ENCODE results near the gene ERC1.

The ERC1 gene

DNA sequence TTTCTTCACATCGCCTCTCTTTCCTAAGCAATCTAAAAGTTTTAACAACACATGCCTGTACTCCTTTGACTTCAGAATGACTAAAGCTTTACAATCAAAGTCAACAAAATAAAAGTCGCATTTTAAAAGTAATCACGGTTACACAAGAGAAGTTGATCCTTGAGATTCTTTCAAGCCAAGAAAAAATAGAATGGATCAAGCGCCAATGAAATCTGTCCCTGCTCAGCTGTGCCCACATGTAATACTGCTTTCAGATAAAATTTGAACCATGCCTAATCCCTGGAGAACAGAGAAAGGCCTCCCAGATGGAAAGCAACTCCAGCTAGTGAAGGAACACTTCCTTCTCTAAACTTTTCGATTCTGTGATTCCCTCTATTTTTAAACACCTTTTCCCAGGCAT, 490.3 kb downstream of the ERC1 start:
- Histone ChIP-seq H3K27ac (no peak overlapping the region), H3K4me3 (no peak overlapping the region)

DNA sequence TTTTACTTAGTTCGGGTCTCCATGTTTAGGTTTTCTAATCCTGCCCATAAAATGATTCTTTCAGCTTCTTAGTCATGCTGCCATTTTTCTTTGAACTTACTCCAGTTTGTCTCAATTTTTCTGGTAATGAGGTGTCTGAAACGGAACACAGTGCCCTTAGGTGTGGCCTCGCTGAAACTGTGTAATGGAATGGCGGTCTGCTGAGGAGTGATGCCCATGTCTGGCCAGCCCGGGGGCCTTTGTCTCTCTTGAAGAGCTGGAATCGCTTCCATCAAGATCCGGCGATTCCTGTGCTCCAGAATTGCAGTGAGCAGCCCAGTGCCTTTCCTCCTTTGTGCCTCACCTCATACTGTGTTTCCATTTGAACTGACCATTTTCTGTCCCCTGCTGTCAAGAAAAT, 490.9 kb downstream of the ERC1 start:
- Histone ChIP-seq H3K4me3 (no peak overlapping the region), H3K27ac (no peak overlapping the region)

DNA sequence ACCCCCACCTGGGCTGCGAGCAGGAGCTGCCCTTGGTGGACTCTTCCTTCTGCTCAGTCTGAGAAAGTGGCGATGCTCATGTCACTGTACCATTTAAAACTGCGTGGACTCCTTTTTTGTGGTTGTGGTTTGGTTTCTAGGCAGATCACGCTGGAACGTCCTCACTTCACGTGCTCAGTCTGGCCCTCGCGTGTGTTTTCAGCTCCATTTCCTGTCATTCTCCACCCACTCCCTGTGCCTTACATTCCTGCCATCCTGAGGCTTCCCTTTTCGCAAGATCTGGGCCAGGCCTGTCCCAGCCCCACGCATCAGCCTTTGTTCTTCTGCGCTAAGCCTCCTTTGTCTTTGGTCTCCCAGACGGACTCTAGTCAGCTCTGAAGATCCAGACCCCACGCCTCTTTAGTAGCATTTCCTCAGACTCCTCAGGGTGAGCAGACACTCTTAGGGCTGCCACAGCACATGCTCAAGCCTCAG, 497.9 kb downstream of the ERC1 start:
- peak overlapping the region in 6 of 21 experiments; percentile 13 to 63 (median 36) for H3K27ac ChIP-seq
- no peak overlapping the region for H3K4me3 ChIP-seq

DNA sequence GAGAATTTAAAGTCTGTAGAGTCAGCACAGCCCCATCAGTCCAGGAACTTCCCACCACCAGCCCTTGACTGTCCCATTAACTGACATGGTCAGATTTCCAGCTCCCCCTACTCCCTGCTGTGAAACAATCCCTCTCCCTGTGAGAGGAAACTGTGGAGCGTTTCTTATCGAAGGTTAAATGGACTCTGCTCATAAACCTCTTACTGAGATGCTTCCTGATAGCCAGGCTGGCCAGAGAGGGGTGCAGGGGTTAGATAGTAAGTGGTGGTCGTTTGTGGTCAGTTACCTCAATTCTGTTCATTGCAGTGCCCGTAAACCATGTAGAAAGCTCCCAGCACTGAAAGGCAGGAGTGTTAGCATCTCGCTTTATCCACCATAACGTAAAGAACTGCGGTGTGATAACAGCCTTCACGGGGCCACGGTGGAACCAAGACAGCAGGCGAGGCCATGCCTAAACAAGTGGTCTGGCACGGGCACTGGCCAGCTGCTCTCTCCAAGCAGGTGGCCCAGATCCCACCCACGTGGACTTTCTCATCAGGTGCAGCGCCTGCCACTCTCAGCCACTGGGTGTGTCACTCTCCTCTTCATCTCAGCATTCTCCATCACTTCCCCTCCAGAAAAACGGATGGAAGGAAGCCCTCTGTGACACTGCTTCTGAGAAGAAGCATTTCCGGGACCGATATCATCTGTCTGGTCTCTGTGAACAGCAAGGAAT, 501.1 kb downstream of the ERC1 start:
- no peak overlapping the region for H3K27ac ChIP-seq
- H3K4me3 ChIP-seq: no peak overlapping the region

DNA sequence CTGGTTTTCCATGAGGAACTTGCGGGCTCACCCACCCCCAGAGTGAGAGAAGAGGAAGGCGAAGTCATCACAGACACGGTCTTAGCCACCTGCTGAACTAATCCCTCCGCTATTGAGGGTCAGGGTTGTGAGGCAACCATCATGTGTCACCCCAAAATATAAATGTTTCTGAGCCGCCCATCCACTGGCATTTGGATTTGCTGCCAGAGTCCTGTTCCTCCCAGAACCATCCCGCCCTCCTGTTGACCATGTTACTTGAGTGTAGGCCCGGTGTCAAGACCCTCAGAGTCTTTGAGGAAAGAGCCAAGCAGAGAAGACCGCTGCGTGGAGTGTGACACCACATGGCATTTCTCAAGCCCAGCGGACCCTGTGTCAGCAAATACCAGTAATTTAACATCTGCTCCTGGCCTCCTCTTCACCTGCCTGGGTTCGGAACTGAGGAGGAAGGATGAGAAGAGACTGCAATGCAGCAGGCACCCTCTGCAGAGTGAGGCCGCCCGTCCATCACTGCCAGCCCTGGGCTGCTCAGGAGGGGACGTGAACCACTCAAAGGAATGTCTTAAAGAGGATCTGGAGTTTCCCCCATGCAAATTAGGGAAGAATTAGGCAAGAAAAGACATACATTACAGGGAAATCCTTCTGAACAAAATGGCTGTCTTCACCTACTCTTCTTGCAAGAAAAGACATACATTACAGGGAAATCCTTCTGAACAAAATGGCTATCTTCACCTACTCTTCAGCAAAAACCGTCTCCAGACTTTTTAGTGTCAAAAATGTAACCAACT, 502.9 kb downstream of the ERC1 start:
- no peak overlapping the region for H3K4me3 ChIP-seq

DNA sequence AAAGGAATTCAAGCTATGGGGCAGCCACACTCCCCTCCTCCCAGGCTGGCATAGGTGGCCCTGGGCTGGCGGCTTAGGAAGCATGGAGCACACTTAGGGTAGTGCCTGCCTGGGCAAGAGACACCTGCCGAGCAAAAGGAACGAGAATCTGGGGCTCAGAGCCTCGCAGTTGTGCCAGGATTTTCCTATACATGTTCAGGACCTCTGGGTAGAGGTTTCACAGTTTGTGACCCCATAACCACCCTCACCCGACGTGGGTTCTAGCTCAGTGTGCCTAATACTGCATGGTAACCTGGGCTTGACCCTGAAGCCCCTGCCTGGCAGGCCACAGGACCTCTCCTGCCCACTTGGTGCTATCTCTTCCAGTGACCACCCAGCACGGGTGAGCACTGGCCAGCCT, 503.8 kb downstream of the ERC1 start:
- Histone ChIP-seq H3K4me3 (no peak overlapping the region), H3K27ac (no peak overlapping the region)

More for the DNA sequence above, 502.9 kb downstream of the ERC1 start:
- no peak overlapping the region for H3K27ac ChIP-seq

DNA sequence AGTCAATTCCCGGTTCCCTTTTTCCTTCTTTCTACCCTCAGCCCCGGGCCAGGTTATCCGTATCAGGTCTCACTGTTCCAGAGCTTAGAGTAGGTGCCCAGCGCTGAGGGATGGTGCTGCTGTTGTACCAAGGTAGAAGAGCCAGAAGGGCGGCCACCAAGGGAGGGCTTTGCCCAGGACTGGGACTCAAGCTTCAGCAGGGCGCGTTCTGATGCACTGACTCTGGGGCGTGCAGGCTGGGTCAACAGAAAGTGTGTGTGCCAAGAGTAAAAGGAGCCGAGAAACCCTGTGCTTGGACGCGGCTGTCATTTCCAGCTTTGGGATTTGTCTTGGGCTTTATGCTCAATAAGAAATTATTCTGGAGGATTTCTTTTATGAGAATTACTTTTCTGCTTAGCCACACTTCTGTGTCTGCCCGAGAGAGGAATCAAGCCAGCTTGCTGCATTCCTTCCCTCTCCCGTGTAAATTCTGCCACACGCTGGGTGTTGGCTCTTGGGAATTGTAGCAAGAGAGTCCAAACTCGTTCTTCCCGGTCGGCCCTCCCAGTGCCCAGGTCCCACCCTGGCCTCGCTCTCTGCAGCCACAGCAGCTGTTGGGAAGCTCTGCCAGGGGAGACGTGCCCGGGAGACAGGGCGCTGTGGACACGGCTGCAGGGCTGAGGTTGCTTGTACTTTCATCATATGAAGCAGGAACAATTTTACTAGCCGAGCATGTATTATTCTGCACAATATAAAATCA, 505.3 kb downstream of the ERC1 start:
- no peak overlapping the region for H3K4me3 ChIP-seq
- H3K27ac ChIP-seq: peak overlapping the region in 4 of 21 experiments; percentile 25 to 69 (median 52)

DNA sequence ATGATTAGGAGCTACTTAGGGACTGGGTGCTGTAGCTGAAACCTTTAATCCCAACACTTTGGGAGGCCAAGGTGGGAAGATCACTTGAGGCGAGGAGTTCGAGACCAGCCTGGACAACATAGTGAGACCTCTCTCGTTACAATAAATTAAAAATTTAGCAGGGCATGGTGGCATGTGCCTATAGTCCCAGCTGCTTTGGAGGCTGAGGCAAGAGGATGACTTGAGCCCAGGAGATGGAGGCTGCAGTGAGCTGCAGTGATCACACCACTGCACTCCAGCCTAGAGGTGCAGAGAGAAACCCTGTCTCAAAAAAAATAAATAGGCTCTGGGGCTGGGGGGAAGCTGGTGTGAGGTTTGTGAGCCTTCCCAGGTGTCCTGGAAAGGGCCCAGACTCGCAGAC, 506.1 kb downstream of the ERC1 start:
- peak overlapping the region in 1 of 21 experiments; percentile 10 for H3K27ac ChIP-seq

DNA sequence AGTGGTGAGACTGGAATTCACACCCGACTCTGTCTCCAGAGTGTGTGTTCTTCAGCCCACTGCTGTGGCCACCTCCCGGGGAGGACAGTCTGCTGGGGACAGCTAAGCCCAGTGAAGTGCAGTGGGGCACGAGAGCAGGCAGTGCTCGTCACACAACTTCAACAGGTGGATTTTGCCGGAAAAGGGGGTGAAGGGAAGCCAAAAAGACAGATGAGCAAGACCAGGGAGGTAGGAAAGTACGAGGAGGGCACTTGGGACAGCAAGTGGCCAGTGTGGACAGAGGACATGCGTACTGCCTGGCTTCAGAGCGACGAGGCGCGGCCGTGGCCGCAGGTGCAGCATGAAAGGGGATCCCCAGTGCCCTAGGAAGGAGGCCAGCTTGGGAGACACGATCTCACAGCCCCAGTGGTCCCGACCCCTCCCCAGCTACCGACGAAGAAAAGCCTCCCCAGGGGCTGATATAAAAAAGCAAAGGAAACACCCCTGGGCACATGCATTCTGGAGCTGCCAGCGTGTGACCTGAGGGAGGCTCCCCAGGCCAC, 507.2 kb downstream of the ERC1 start:
- H3K27ac ChIP-seq: no peak overlapping the region
- no peak overlapping the region for H3K4me3 ChIP-seq

More for the DNA sequence above, 506.1 kb downstream of the ERC1 start:
- H3K4me3 ChIP-seq: no peak overlapping the region

DNA sequence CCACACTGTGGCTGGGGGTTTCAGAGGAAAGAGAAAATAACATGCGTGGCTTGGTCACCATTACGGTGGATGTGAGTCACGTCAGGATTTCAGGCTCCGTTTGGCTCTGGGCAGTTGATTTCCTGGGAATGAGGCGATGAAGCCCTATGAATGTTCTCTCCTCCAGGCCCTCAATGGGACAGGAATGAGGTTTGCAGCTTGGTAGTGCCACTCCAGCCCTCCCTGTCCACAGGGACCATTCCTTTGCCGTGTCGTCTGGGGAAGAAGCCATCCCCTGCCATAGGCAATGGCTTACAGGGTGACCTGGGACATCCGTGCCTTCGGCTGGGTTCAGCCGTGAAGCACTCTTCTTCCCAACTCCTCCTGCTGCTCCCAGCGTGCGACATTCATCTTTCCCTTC, 508.3 kb downstream of the ERC1 start:
- H3K4me3 ChIP-seq: no peak overlapping the region
- H3K27ac ChIP-seq: no peak overlapping the region

DNA sequence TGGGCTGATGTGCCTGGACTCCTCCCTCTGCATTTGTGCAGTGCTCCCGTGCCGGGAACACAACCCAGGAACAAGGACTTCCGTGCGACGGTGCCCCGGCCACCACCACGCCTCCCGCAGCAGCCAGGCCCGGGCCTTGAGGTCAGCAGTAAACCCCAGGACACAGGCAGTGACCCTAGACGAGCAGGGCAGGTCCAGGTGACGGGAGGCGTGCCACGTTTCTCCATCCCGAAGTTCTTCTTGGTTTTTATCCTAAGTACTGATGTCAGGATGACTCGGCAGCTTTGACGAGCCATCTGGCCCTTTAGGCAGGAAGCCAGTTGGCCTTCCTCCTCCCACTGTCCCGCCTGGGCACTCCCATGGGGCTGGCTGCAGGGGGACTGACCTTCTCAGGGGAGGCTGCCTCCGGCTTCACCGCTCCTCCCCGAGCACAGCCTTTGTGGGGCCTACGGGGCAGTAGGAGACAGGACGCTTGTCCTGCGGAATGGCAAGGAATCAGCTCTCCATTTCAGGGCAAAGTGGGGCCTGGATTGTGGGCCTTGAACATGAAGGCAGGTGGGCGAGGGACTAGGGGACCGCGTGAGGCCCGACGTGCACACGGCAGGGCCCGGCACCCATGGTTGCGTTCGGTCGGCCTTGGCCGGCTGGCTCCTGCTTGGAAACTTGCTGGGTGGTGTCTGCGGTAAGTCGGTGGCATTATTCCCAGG, 509.2 kb downstream of the ERC1 start:
- Histone ChIP-seq H3K4me3 (no peak overlapping the region), H3K27ac (no peak overlapping the region)

DNA sequence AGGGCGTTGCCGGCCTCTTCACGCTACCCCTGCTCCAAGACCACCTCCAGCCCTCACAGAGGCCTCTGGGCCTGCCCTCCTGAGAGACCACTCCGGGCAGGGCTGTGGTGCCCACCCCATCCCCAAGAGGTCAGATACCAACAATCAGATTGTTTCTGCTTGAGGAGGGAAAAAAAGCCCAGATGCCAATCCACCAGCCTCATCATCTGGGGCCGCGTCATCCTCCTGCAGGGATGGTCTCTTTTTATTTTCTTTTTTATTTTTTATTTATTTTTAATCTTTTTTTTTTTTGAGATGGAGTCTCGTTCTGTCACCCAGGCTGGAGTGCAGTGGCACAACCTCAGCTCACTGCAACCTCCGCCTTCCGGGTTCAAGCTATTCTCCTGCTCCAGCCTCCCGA, 510.0 kb downstream of the ERC1 start:
- Histone ChIP-seq H3K27ac (no peak overlapping the region), H3K4me3 (no peak overlapping the region)

DNA sequence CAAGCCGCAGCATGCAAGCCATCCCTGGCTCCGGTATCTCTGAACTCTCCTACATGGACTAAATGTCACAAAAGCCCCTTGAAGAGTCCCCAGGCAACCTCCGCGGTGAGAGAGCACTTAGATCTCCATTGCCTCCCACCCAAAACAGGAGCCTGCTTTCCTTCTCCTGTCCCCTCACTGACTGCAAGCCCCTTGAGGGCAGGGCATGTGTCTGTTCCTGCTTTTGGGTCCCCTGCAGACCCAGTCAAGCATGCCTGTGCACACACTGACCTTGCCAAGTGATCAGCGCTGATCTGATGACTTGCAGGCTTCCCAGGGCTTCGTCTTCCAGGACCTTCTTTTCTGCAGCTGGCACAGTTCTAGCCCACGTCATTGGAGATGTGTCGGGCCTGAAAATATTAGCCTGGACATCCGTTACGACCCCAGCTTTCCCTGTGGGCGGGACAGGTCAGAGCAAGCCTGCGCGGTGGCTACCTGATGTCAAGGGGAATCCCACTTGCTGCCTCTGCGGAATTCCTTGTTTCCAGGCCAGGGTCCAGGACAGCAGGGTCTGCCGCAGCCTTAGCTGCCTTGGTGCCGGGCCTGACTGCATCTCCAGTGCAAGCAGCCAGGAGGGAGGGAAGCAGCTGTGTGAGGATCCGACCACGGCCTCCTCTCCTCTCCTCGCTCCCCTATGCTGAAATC, 510.8 kb downstream of the ERC1 start:
- Histone ChIP-seq H3K27ac (no peak overlapping the region), H3K4me3 (no peak overlapping the region)

DNA sequence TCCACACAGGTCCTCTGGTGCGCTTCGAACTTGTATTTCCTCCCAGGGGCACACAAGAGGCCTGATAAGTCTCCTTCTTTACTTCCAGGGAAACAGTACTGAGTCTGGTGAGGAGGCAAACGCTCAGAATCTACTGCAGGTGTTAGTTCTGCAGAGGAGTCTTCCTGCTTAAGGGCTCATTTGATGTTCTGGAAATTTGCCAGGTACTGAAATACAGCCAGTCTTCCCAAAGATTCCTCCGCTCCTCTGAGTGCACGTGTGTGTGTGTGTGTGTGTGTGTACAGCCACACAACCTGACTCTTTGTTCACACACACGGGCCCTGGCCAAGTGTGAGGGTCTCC, 511.3 kb downstream of the ERC1 start:
- Histone ChIP-seq H3K27ac (no peak overlapping the region), H3K4me3 (no peak overlapping the region)

DNA sequence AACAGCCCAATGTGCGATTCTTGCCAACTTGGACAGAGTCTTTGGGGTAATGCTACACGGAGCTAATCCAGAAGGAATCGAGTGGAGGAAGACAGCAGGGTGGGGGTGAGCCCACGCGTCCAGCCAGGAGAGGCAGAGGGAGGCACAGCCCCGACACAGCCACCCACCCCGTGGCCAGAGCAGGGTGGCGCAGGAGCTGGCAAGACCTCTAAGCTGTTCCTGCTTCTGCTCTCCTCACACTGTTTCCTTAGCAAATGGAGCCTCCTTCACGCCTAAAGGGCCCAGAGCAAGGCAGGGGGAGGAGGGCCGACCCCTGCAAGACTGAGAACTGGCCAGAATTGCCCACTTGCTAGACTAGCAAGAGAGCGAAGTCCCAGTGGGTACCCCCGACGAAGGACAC, 511.8 kb downstream of the ERC1 start:
- H3K27ac ChIP-seq: no peak overlapping the region
- no peak overlapping the region for H3K4me3 ChIP-seq

DNA sequence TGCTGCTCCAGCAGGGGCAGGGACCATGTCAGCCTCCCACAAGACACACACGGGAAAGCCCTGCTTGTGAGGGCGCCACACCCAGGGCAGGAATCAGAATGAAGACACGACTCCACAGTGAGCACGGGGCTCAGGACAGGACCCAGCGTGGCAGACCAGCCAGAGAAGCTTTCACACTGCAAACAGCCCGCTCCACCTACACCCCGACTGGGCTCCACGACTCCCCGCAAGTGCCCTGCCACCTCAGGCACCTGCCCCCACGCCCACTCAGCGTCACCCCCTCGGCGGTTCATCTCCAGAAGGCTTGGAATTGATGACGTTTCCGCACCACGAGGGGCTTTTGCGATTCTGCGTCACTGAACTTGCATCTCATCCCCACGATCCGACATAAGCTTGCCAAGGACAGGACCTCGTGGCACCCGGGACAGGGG, 512.3 kb downstream of the ERC1 start:
- H3K4me3 ChIP-seq: no peak overlapping the region

DNA sequence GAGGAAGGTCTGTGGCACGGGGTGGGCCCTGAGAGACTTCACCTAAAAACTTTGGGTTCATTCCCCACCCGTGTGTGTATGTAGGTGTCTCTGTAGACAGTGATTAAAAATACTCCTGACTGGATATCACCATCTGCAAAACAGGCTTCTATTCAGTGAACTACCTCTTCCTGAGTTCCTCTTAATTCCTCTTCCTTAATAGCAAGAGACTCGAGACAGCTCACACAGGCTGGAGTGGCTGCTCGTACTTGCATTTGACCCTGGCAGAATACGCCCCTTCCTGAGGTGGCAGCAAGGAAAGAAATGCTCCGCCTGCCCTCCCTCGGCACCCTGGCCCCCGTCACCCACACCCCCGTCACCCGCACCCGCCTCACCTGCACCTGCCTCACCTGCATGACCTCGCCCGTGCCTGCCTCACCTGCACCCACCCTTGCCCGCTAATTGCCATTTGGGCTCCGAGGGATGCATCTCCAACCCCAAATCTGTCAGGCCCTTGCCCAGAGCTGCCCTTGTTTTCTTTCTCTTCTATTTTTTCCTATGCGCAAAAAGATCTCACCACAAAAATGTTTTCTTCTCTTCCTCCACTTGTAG, 513.4 kb downstream of the ERC1 start:
- no peak overlapping the region for H3K4me3 ChIP-seq

More for the DNA sequence above, 512.3 kb downstream of the ERC1 start:
- no peak overlapping the region for H3K27ac ChIP-seq

DNA sequence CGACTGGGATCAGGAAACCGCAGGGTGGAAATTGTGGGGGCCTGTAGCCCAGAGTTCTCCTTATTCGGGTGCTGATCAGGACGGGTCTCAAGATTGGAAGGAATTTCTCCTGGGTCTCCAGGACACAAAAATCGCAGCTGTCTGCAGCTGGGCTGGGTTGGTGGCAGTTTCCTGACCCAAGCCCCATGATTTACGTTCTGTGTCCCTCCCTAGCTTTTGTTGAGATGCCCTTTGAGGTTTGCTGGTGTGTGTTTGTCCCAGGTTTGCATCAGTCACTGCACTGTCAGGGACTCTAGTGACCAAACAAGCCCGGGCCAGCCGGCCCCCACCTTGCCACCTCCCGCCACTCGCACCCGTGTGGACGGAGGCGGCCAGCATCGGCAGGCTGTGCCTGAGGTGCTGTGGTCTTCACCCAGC, 513.9 kb downstream of the ERC1 start:
- Histone ChIP-seq H3K4me3 (no peak overlapping the region), H3K27ac (no peak overlapping the region)

More for the DNA sequence above, 513.4 kb downstream of the ERC1 start:
- no peak overlapping the region for H3K27ac ChIP-seq

DNA sequence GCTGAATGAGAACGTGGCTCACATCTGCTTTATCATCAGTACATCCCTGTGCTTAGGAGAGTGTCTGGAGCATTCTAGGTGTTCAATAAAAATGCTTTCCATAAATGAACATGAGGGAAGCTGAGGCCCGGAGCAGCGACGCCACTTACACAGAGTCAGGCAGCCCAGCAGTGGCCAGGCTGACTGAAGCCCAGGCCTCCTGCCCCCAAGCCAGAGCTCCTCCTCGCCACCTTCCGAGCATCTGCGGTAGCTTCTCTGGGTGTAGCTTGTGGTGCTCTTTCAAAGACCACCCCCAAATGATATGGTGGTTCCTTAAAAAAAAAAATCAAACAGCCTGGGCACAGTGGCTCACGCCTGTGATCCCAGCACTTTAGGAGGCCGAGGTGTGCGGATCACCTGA, 514.6 kb downstream of the ERC1 start:
- Histone ChIP-seq H3K4me3 (no peak overlapping the region), H3K27ac (no peak overlapping the region)
